ENCODE measurements around the gene OR10H3.

The OR10H3 gene

DNA sequence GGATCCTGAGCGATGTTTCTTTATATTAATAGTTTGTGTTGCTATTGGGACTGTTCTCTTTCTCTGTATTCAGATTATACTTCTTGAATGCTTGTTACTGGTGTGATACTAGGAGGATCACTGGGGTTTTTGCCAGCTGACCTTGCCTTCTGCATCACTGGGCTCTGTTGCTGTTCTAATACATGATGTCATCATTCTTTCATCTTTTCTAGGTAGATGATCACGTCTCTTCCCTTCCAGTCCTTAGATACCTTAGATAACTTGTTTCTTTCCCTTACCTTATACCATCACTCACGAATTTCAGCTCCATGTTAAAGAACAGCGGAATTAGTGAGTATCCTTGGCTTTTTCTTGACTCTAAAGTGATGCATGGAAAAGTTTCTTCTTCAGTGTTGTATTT lies at the start of gene OR10H3:
Gene OR10H3 (plus strand): TSS at position 264 of the 400 bp plus-strand sequence. CDS start 3,408 bp downstream, outside the sequence.
- in situ Hi-C loops (cut with HindIII; ENCODE audit: low pct_unique_long_range_greater_than_20kb, low sequenced_read_pairs), result no loop called here
- TF ChIP-seq JUND (IDR thresholded peaks at IDR 0.05; ENCODE audit: low read depth), result no peak
- no peak for DNase-seq (ENCODE audit: low read depth in 1 of 2, low spot score in 1 of 2)

DNA sequence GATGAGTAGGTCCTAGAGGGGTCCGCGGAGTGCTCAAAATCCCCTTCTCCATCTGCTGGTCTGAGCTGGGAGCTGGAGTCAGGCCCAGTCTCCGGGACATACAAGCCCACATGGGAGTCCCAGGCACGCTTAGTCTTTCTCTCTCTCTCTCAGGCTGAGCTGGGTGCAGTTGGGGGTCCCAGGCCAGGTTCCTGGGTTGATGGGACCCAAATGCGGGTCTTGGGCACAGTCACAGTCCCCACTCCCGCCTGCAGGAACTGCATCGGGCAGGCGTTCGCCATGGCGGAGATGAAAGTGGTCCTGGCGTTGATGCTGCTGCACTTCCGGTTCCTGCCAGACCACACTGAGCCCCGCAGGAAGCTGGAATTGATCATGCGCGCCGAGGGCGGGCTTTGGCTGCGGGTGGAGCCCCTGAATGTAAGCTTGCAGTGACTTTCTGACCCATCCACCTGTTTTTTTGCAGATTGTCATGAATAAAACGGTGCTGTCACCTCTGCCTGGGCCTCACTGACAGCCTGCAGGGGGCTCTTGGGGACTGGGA lies 41.1 kb upstream of the OR10H3 start:
- in situ Hi-C loops (cut with HindIII; ENCODE audit: low pct_unique_long_range_greater_than_20kb, low sequenced_read_pairs), result no loop called here
- no peak for TF ChIP-seq JUND (IDR thresholded peaks at IDR 0.05; ENCODE audit: low read depth)

DNA sequence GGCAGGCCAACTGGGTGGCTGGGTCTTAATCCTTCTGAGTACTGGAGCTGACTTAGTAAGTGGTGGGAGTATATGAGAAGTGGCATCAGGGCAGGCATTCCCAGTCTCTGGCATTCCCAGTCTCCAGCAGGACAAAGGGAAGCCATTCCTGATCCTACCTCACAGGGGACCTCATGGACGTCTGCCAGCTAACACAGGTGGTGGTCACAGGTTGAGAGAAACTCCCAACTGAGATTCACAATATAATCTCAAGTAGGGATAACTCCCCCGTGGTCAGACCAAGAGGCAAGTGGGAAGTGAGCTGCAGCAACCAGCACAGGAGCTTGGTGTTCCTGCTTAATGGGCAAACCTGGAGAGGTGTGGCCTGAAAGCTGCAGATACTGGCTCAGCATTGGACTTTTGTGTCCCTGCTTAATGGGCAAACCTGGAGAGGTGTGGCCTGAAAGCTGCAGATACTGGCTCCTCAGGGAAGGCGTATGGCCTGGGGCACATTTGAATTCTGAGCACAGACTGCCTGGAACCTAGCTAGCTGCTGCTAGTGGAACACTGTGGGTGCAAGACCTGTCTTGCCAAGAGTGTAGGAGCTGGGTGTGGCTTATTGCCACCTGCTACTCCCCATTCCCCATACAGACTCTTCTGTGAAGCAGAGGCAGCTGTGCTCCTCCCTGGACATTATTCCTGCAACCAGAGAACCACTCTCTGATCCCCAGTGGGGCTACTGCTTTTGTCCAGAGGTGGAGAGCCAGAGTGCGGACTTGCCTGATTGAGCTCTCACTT lies 35.8 kb upstream of the OR10H3 start:
- DNase-seq (ENCODE audit: low read depth in 1 of 2, low spot score in 1 of 2), result no peak
- TF ChIP-seq JUND (IDR thresholded peaks at IDR 0.05; ENCODE audit: low read depth), result no peak
- in situ Hi-C loops (cut with HindIII; ENCODE audit: low pct_unique_long_range_greater_than_20kb, low sequenced_read_pairs), result no loop called here

More for the DNA sequence above, 41.1 kb upstream of the OR10H3 start:
- DNase-seq (ENCODE audit: low read depth in 1 of 2, low spot score in 1 of 2), result no peak

- TF ChIP-seq JUND (IDR thresholded peaks at IDR 0.05; ENCODE audit: low read depth), result no peak
- DNase-seq (ENCODE audit: low read depth in 1 of 2, low spot score in 1 of 2), result peak in 1 of 2 experiments; percentile 51
- in situ Hi-C loops (cut with HindIII; ENCODE audit: low pct_unique_long_range_greater_than_20kb, low sequenced_read_pairs), result no loop called here
These were observed 35.3 kb upstream of the OR10H3 start for GRCh38 chr19:15702534-15702930.

GRCh38 chr19:15714638-15715037 lies 23.1 kb upstream of the OR10H3 start:
- no peak for DNase-seq (ENCODE audit: low read depth in 1 of 2, low spot score in 1 of 2)
- in situ Hi-C loops (cut with HindIII; ENCODE audit: low pct_unique_long_range_greater_than_20kb, low sequenced_read_pairs), result no loop called here
- TF ChIP-seq JUND (IDR thresholded peaks at IDR 0.05; ENCODE audit: low read depth), result no peak

DNA sequence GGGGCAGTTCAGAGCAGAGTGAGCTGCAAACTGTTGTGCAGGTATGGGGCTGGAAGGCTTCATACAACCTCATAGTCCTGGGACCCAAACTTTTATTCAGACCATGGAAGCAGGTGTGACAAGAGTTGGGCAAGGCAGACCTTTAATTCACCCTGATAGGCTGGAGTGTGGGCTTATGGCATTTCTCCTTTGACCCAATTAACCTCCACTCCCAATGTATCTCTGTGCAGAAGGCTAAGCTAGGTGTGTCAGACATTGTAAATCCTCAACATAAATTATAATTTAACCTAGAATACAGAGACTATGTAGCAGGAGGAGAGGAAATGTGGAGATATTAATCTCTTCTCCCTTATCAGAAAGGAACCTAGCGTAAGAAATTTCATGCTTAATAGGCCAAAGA lies 22.1 kb upstream of the OR10H3 start:
- no peak for DNase-seq (ENCODE audit: low read depth in 1 of 2, low spot score in 1 of 2)
- in situ Hi-C loops (cut with HindIII; ENCODE audit: low pct_unique_long_range_greater_than_20kb, low sequenced_read_pairs), result no loop called here
- no peak for TF ChIP-seq JUND (IDR thresholded peaks at IDR 0.05; ENCODE audit: low read depth)

DNA sequence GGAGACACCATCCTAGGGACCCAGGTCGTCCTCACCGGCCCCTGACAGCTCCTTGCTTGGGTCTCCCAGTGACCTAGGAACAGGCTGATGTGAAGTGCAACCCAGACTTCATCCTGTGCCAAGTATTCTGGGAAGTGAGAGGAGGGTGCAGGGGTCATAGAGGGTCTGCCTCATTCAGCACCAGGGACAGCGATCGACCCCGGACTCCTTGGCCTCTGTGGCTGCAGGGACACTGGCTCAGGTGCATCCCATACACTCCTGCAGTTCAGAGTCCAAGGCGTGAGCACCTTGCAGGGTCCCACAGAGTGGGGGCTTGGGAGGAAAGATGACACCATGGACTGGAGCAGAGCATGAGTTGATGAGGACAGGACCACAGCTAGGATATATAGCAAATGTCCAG lies 20.0 kb upstream of the OR10H3 start:
- no peak for TF ChIP-seq JUND (IDR thresholded peaks at IDR 0.05; ENCODE audit: low read depth)
- in situ Hi-C loops (cut with HindIII; ENCODE audit: low pct_unique_long_range_greater_than_20kb, low sequenced_read_pairs), result no loop called here
- no peak for DNase-seq (ENCODE audit: low read depth in 1 of 2, low spot score in 1 of 2)

- DNase-seq (ENCODE audit: low read depth in 1 of 2, low spot score in 1 of 2), result no peak
- in situ Hi-C loops (cut with HindIII; ENCODE audit: low pct_unique_long_range_greater_than_20kb, low sequenced_read_pairs), result no loop called here
- no peak for TF ChIP-seq JUND (IDR thresholded peaks at IDR 0.05; ENCODE audit: low read depth)
These were observed 16.5 kb upstream of the OR10H3 start for GRCh38 chr19:15721268-15721667.

DNA sequence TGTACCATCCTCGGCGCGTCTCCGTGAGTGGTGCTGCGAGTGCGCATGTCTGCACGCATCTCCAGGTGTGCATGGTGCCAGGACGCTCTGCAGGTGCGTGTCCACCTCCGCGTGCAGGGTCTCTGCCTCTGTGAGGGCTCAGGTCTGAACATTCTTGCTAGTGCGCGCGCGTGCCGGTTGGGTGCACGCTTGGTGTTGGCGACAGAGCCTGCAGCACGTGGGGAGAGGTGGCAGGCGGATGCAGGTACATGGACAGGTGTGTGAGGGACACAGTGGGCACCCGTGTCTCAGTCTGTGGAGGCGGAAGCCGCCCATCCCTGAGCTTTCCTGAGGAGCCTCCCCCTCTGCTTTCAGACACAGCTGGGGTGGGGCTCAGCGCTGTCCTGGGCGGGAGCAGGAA lies 14.8 kb upstream of the OR10H3 start:
- TF ChIP-seq JUND (IDR thresholded peaks at IDR 0.05; ENCODE audit: low read depth), result no peak
- in situ Hi-C loops (cut with HindIII; ENCODE audit: low pct_unique_long_range_greater_than_20kb, low sequenced_read_pairs), result no loop called here
- no peak for DNase-seq (ENCODE audit: low read depth in 1 of 2, low spot score in 1 of 2)

DNA sequence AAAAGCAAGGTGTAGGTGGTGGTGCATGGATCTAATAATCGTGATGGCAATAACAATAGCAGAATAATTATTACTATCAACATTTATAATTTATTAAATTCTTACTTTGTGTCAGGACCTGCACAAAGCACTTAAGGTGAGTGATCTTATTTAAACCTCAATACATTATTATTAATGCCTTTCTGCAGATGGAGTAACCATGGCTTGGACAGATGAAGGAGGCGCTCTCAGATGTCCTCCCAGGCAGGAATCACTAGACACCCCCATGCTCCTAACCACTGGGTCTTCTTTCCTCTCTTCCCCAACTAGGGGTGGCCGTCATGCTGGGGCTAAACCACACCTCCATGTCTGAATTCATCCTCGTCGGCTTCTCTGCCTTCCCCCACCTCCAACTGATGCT lies 10.1 kb upstream of the OR10H3 start, which contains the start of gene OR10H2:
Gene OR10H2 (plus strand): TSS at position 301 of the 400 bp plus-strand sequence. CDS start 20 bp downstream, at position 321.
- TF ChIP-seq JUND (IDR thresholded peaks at IDR 0.05; ENCODE audit: low read depth), result no peak
- DNase-seq (ENCODE audit: low read depth in 1 of 2, low spot score in 1 of 2), result no peak
- in situ Hi-C loops (cut with HindIII; ENCODE audit: low pct_unique_long_range_greater_than_20kb, low sequenced_read_pairs), result no loop called here

DNA sequence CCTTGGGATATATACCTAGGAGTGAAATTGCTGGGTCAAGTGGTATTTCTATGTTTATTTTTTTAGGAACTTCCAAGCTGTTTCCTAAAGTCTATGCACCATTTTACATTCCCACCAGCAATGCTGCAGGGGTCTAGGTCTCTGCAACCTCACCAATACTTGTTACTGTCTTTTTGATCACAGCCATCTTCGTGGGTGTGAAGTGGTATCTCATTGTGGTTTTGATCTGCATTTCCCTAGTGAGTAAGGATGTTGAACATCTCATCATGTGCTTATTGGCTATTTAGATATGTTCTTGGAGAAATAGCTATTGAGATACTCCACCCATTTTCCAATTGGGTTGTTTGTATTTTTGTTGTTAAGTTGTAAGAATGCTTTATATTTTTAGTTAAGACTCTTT lies 7.2 kb upstream of the OR10H3 start:
- TF ChIP-seq JUND (IDR thresholded peaks at IDR 0.05; ENCODE audit: low read depth), result no peak
- in situ Hi-C loops (cut with HindIII; ENCODE audit: low pct_unique_long_range_greater_than_20kb, low sequenced_read_pairs), result no loop called here
- no peak for DNase-seq (ENCODE audit: low read depth in 1 of 2, low spot score in 1 of 2)

DNA sequence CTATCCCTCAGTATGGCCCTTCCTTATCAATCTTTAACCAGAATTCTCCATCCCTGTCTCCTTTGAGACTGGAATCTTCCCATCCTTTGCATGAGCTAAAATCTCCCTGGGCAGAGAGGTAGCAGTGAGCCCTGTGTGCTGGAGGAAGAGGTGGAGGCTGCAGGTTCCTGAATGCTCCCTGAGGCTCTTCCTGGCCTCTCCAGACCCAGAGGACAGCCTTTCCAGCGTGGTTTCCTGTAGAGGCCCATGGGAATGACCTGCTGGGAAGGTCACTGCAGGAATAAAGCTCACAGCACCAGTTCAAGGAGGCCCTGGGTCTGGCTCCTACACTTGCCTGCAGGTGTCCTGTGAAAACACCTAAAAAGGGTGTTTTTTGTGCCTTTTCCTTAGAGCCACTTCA lies 5.4 kb upstream of the OR10H3 start:
- no peak for DNase-seq (ENCODE audit: low read depth in 1 of 2, low spot score in 1 of 2)
- TF ChIP-seq JUND (IDR thresholded peaks at IDR 0.05; ENCODE audit: low read depth), result no peak
- in situ Hi-C loops (cut with HindIII; ENCODE audit: low pct_unique_long_range_greater_than_20kb, low sequenced_read_pairs), result no loop called here

GRCh38 chr19:15733895-15734294 lies 3.9 kb upstream of the OR10H3 start:
- no peak for TF ChIP-seq JUND (IDR thresholded peaks at IDR 0.05; ENCODE audit: low read depth)
- in situ Hi-C loops (cut with HindIII; ENCODE audit: low pct_unique_long_range_greater_than_20kb, low sequenced_read_pairs), result no loop called here

More at GRCh38 chr19:15733895-15734294, 3.9 kb upstream of the OR10H3 start:
- no peak for DNase-seq (ENCODE audit: low read depth in 1 of 2, low spot score in 1 of 2)
